Midbrain (tissue), 1 donor: ENCODE data around the gene SETD4.

Source experiments
- DNase-seq: peaks from one replicate; lab custom pipeline; 2025; lab: John Stamatoyannopoulos, UW

Gene SETD4

GRCh38 chr21:36045993-36046392 lies 14.3 kb downstream of the SETD4 start:
- DNase-seq, result no peak

GRCh38 chr21:36044056-36044455 lies 16.3 kb downstream of the SETD4 start:
- no peak for DNase-seq

GRCh38 chr21:36041910-36042309 lies 18.4 kb downstream of the SETD4 start:
- DNase-seq, result no peak

- no peak for DNase-seq
Measured at GRCh38 chr21:36040389-36040788, 19.9 kb downstream of the SETD4 start.

GRCh38 chr21:36039861-36040260 lies 20.5 kb downstream of the SETD4 start:
- DNase-seq, result no peak

GRCh38 chr21:36038701-36039497 lies 21.4 kb downstream of the SETD4 start:
- DNase-seq, result no peak

GRCh38 chr21:36035381-36035791 lies 24.9 kb downstream of the SETD4 start:
- no peak for DNase-seq

- no peak for DNase-seq
Measured at GRCh38 chr21:36034211-36034913, 26.0 kb downstream of the SETD4 start.

- DNase-seq, result no peak
Measured at GRCh38 chr21:36032647-36033406, 27.5 kb downstream of the SETD4 start.

- DNase-seq, result no peak
Measured at GRCh38 chr21:36030581-36031189, 29.6 kb downstream of the SETD4 start.

- no peak for DNase-seq
Measured at GRCh38 chr21:36029309-36029708, 31.0 kb downstream of the SETD4 start.

- DNase-seq, result peak; percentile 80
Measured at GRCh38 chr21:36028127-36029069, 31.9 kb downstream of the SETD4 start.

GRCh38 chr21:36027347-36027746 lies 33.0 kb downstream of the SETD4 start:
- DNase-seq, result no peak

GRCh38 chr21:36024782-36025181 lies 35.5 kb downstream of the SETD4 start:
- DNase-seq, result no peak

GRCh38 chr21:36023092-36023480 lies 37.2 kb downstream of the SETD4 start:
- no peak for DNase-seq

GRCh38 chr21:36022427-36023091 lies 37.8 kb downstream of the SETD4 start:
- no peak for DNase-seq

GRCh38 chr21:36021251-36021837 lies 39.0 kb downstream of the SETD4 start:
- DNase-seq, result no peak

- DNase-seq, result no peak
Measured at GRCh38 chr21:36015045-36015444, 45.3 kb downstream of the SETD4 start.

- no peak for DNase-seq
Measured at GRCh38 chr21:36010801-36011200, 49.5 kb downstream of the SETD4 start.

- no peak for DNase-seq
Measured at GRCh38 chr21:36008505-36008904, 51.8 kb downstream of the SETD4 start.
